GM19025 (cell line): ENCODE results near the gene IL34.
"Not testable (repeated sequence)": the region's sequence is repeated elsewhere in the genome, so short reads cannot be mapped to it uniquely, and the experiment has no call there.

Experiments
- ATAC-seq: cut with Tn5 transposase; IDR thresholded peaks from one replicate; pipeline ENCODE4 v1.9.1; 2021; ENCODE audit warnings: mild to moderate bottlenecking, low read depth, moderate library complexity; ENCODE audit not compliant: unreplicated experiment

IL34 gene

DNA sequence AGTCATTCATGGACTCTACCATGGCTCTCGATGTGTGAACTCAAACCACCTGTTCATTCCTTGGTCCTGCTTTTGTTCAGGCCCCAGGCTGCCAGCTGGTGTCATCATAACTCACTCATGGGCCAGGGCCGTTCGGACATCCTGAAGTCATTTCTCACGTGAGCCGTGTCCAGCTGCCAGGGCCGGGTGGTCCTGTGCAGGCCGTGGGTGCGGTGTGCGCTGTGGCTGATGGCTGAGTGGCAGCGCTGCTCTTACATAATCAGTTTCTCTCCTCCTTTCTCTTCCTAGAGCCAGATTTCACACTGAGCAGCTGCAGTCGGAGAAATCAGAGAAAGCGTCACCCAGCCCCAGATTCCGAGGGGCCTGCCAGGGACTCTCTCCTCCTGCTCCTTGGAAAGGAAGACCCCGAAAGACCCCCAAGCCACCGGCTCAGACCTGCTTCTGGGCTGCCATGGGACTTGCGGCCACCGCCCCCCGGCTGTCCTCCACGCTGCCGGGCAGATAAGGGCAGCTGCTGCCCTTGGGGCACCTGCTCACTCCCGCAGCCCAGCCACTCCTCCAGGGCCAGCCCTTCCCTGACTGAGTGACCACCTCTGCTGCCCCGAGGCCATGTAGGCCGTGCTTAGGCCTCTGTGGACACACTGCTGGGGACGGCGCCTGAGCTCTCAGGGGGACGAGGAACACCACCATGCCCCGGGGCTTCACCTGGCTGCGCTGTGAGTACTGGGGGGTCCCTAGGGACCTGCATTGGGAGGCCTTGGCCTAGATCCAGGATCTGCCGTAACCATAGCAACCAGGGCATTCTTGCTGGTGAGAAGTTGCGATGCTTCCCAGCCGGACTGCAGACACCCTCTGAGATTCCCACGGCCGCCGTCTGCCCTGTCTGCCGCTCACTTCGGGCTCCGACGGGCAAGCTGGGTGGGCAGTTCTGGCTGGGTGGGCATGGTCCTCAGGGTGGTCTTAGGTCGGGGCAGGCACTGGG lies at the start of gene IL34:
Gene IL34 (plus strand): TSS at position 300 of the 982 bp plus-strand sequence. CDS start 389 bp downstream, at position 689.
- no peak for ATAC-seq

DNA sequence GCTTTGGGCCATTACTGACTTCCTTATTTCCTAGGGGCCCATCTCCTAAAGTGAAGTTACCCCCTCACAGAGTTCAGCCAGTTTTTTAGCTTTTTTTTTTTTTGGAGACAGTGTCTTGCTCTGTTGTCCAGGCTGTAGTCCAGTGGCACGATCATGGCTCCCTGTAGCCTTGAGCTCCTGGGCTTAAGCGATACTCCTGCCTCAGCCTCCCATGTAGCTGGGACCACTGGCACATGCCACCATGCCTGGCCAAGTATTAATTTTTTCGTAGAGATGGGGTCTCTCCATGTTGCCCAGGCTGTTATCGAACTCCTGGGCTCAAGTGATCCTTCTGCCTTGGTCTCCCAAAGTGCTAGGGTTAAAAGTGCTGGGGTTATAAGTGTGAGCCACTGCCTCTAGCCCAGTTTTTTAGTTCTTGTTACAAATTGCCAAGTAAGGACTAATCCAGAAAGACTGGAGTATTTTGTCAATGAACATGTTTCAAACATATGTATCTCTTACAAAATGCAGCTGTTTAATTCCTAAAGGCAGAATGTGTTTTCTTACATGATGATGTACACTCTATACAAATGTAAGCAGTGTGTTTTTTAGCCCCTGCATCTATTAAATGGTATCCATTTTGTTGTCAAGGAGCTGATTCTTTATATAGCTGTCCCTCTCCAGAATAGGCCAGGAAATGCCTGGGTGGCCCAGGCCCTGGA lies 49.1 kb upstream of the IL34 start:
- ATAC-seq: no peak

DNA sequence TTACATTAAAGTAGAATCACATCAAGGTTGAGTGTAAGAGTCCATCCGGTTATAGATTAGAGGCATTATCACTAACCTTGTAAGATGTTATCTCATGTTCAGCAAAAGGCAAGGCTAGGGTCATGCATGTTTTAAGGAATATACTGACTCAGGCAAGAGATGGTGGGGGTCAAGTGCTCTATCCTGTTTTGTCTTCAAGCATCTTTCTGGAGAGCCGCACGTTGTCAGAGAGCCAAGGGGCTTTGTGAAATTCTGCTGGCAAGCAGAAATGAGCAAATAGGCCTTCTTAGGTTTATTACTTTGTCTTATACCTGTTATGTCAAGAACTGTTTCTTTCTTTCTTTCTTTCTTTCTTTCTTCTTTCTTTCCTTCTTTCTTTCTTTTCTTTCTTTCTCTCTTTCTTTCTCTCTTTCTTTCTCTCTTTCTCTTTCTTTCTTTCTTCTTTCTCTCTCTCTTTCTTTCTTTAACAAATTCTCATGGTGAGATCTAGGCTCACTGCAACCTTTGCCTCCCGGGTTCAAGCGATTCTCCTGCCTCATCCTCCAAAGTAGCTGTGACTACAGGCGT lies 47.3 kb upstream of the IL34 start:
- ATAC-seq: no peak

DNA sequence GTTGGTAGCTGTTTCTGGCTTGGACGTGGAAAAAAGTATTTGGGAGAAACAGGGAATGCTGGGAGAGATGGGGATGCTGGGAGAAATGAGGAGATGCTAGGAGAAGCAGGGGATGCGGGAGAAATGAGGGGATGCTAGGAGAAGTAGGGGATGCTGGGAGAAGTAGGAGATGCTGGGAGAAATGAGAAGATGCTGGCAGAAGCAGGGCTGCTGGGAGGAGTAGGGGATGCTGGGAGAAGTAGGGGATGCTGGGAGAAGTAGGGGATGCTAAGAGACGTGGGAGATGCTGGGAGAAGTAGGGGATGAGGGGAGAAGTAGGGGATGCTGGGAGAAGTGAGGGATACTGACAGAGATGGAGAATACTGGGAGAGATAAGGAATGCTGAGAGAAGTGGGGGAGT lies 45.6 kb upstream of the IL34 start:
- no peak for ATAC-seq

DNA sequence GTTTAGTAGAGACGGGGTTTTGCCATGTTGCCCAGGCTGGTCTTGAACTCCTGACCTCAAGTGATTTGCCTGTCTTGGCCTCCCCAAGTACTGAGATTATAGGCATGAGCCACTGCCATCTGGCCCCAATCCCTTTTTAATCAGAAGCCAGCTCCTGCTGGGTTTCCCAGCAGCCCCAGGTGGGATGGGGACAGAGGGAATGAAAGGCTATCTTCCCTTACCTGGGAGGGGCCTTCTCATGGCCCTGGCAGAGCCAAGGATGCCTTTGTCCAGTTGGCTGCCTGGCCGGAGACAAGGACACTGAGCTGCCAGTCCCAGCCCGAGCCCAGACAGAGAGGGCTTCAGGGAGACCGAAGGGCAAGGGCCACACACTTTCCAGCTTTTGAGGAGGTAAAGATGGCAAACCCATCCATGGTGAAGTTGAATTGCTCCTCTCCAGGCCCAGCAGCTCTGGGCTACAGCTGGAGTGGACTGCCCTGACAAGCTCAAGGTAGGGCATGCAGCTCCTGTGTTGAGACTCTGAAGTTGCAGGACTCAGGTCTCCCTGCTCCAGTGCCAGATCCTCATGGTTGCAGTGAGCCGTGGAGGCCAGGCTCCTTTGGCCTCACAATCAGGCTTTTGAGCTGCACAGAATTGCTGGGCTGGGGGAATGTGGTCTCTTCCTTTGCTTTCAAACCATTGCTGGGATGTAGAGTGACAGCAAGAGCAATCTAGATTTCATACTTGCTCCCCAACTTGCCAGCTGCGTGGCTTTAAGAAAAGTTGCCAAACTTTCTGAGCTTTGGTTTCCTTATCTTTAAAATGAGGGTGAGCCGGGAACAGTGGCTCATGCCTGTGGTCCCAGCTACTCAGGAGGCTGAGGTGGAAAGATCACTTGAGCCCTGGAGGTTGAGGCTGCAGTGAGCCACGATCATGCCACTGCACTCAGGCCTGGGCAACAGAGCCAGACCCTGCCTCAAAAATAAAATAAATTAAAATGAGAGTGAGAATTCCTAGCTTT lies 44.5 kb upstream of the IL34 start:
- no peak for ATAC-seq

DNA sequence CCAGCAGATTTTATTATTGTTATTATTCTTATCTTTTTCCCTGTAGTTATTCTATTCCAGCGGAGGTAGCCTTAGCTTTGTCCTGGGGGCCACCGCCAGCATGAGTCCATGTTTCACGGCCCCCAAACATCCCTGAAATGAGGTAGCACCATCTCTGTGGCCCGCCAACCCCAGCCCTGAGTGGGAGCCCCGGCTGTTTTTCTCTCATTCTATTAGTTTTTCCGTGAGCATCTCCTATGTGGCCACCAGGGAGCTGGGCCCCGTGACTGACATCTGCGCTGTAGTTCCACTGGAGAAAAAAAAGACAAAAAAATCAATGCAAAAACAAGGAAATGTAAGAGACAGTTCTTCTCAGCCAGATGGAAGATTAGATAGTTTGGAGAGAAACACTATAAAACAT lies 43.5 kb upstream of the IL34 start:
- no peak for ATAC-seq

DNA sequence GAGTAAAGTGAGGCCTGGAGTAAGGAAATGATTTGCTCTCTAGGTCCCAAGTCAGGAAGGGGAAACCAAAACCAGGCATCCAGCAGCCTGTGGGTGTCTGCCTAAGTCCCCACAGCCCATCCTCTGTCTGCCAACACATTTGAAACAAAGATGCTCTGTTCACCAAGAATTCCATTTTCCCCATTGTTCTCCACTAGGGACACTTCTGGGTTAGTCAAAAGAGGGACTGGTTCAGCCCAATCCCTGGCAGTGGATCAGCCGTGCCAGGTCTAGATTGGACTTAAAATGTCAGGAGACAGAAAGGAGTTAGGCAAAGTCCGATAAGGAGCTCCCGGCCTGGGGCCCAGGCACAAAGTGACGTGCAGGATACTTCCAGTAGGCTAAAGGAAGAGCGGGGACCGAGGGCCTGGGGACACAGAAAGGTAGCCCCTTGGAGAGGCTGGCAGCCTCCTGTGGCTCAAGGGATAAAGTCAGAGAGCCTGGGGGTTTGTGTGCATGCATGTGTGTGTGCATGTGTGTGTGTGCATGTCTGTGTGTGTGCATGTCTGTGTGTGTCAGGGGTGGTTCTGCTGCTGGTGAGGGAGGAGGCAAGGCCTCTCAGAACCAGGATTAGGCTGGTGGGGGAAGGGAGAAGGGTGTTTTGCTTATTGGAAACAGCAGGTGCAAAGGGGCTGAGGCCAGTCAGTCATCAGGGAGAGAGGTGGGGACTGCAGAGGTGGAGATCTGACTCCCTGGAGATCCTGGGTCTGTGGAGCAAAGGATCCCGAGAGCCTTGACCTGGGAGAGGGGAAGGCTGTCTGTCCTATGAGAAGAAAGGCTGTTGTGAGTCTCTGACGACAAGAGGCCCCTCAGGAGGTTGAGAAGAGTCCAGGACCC lies 41.7 kb upstream of the IL34 start:
- ATAC-seq: no peak

DNA sequence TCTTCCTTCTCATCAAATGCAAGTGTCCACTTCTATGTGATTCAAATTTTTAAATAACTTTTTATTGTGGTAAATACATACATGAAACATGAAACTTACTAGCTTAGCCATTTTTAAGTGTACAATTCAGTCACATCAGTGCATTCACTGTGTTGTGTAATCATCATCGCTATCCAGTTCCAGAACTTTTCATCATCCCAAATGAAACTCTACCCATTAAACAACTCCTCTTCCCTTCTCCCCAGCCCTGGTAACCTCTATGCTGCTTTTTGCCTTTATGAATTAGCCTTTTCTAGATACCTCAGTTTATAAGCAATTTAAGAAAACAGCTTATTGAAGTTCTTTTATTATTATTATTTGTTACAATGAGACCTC lies 41.1 kb upstream of the IL34 start:
- no peak for ATAC-seq

DNA sequence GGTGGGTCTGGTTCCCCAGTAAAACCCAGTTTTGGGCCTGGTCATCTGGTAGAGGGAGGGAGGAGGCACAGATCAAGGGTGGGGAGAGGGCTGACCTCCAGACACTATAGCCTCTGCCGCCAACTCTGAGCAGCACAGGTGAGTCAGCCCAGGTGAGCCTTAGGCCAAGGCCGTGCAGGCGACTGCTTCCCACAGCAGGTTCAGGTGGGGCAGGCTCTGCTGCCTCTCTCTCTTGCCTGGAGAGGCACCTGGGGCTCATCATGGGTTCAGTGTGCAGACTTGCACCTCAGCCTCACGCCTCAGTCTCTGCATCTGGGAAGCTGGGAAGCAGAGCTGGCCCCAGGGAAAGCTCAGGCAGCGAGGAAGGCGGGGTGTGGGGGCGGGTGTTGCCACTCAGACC lies 37.8 kb upstream of the IL34 start:
- no peak for ATAC-seq

DNA sequence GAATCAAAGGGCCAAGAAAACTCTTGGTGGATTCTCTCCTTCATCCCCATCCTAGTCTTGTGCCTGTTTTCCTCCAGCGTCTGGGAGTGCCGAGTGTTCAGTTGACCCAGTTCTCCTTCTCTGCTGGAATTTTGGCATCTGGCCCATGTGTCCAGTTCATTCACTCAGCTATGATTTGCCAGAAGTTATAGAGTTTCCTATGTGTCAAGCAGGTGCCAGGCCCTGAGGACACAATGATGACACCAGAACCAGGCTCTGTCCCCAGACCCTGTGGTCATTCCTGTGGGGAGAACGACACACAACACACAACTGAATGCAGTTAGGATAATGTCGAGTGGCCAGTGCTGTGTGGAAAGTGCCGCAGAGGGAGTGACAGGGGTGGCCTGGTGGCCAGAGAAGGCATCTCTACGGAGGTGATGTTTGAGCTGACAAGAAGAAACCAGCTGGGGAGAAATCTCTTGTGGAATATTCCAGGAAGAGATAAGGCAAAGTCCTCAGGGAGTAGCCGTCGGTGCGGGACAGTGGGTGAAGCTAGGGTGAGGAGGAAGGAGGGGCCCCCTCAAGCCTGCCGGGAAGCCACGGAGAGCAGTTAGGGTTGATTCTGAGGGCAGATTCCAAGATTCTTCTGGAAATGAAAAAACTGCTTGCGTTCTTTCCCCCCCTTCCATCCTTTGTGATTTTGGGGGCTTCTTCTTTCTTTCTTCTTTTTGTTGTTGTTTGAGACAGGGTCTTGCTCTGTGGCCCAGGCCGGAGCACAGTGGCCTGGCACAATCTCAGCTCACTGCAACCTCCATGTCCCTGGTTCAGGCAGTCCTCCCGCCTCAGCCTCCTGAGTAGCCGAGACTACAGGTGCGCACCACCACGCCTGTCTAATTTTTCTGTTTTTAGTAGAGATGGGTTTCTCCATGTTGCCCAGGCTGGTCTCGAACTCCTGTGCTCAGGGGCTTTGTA lies 35.8 kb upstream of the IL34 start:
- no peak for ATAC-seq

DNA sequence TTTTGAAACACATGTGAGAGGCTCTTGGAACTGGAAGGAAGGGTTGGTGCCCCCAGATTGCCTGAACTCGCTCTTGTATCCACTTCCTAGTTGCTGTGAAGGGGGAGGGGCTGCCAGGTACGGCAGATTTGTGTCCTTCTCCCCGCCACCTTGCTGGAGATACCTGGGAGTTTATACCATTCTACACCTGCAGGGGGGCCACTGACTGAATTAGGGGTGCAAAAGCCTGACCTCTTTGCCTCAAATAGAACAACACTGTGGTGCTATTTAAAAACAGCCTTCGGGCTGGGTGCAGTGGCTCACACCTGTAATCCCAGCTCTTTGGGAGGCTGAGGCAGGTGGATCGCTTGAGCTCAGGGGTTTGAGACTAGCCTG lies 35.1 kb upstream of the IL34 start:
- no peak for ATAC-seq

DNA sequence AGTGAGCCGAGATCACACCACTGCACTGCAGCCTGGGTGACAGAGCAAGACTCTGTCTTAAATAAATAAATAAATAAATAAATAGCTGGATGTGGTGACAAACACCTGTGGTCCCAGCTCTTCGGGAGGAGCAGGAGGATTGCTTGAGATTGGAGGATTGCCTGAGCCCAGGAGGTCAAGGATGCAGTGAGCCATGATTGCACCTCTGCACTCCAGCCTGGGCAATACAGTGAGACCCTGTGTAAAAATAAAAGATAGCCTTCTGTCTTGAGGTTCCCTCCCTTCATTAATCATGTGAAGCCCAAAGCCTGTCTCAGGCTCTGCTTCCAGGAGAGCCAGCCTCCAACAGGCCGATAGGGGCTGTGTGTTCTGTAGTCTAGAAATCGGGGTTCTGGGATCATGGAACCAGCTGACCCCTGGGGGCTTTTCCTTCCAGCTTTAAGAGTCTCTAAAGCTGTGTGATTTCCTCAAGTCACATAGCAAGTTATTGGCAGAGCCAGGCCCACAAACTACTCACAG lies 34.5 kb upstream of the IL34 start:
- no peak for ATAC-seq

DNA sequence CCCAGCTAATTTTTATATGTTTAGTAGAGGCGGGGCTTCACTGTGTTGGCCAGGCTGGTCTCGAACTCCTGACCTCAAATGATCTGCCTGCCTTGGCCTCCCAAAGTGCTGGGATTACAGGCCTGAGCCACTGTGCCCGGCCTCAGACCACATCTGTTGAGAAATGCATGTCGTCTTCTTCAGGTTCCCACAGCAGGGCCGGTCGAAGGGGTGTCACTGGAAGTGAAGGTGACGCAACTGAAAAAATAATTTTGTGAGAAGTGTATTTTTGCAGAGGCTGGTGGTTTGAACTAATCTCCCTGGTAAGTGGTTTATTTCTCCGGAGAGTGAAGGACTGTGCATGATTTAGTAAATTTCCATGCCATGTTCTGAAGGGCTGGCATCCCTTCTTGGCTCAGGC lies 33.4 kb upstream of the IL34 start:
- ATAC-seq: no peak

DNA sequence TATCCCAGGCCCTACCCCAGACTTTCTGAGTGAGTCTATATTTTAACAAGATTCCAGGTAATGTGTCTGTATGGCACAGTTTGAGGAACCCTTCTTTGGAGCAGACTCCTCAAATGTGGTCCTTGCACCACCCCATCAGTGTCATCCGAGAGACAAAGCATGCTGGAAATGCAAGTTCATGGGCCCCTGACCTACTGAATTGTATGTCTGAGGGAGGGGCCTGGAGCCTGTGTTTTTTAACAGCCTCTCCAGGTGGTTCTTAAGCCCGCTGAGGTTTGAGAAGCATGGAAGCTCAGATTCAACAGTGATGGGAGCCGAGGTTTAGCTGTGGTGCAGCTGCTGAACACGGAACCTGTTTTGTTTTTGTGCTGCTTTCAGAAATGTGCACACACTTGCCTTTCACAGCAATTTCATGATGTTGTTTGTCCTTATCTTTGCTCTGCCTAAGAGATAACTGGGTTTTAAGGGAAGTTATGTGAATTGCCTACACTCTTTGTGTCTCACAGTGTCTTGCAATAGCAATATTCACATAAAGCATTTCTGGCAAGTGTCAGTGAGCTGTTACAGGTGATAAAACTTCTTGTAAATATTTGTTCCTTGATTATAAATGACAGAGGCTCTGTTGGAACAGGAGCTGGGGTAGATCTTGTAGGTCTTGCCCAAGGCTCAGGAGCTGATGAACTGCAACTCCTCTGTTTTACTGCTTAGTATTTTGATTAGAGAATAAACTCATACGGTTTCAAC lies 32.0 kb upstream of the IL34 start:
- ATAC-seq: no peak

DNA sequence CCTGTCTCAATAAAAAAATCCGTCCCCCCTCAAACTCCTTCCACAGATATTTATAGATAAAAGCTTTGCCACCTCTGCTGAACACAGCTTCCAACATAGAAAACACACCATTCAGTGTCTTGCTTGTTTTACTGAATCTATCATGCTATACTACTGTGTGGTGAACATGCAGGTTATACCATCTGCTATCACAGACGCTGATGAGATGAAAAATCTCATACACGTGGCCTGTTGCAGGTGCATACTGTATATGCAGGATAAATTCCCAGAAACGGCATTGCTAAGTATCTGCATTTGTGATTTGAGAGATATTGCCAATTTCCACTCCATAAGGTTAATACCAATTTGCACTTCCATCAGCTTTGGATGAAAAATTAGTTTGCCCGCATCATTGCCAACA lies 30.4 kb upstream of the IL34 start:
- no peak for ATAC-seq

DNA sequence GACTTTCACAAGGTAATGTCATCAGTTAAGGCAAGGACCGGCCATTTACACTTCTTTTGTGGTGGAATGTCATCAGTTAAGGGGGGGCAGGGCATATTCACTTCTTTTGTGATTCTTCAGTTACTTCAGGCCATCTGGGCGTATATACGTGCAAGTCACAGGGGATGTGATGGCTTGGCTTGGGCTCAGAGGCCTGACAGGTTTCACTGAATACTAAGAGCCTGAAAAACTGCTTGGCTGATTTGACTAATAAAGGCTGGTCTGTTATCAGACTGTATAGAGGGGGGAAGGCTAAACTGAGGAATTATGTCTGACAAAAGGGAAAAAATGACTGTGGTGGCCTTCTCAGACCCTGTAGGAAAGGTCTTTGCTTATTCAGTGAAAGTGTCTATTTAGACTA lies 24.5 kb upstream of the IL34 start:
- not testable (repeated sequence) for ATAC-seq

DNA sequence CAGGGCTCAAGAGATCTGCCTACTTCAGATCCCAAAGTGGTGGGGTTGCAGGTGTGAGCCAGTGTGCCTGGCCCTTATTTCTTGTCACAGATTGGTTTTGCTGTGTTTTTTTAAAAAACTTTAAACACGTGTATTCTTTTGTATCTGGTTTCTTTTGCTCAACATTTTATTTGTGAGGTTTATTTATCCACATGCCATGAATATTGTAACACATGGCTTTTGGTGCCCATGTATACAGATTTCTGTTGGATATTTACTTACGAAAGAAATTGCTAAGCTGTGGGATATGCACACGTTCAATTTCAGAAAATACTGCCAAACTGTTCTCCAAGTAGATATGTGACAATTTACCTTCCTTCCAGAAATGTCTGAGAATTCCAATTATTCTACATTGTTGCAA lies 18.7 kb upstream of the IL34 start:
- no peak for ATAC-seq
